Tibial nerve (tissue), 4 donors: Measurements from ENCODE around the gene REELD1.

Experiments used
- EP300 ChIP-seq, 2 donors: sonication (generic); formaldehyde crosslinking; IDR thresholded peaks; one replicate each; pipeline ENCODE4 v1.6.1; 2017; ENCODE audit warnings: antibody characterized with exemption in 2 of 2, mild to moderate bottlenecking in 1 of 2
- TF ChIP-seq, protein P1 (sequence below), 5 experiments: fragments of 200-600 bp in 3 of 5; fragments of 450-650 bp in 2 of 5; sonication (generic) in 3 of 5; IDR thresholded peaks; one replicate each; pipeline ENCODE4 v1.5.1; 2016 to 2019; ENCODE audit warnings: antibody characterized with exemption in 5 of 5, mild to moderate bottlenecking in 3 of 5, moderate library complexity in 2 of 5

GRCh38 chr4:146238107-146238506, 23.8 kb downstream of the REELD1 start:
- peak in 1 of 2 donors; percentile 11 for TF ChIP-seq EP300 (IDR thresholded peaks at IDR 0.05)
- TF ChIP-seq, protein P1, sequence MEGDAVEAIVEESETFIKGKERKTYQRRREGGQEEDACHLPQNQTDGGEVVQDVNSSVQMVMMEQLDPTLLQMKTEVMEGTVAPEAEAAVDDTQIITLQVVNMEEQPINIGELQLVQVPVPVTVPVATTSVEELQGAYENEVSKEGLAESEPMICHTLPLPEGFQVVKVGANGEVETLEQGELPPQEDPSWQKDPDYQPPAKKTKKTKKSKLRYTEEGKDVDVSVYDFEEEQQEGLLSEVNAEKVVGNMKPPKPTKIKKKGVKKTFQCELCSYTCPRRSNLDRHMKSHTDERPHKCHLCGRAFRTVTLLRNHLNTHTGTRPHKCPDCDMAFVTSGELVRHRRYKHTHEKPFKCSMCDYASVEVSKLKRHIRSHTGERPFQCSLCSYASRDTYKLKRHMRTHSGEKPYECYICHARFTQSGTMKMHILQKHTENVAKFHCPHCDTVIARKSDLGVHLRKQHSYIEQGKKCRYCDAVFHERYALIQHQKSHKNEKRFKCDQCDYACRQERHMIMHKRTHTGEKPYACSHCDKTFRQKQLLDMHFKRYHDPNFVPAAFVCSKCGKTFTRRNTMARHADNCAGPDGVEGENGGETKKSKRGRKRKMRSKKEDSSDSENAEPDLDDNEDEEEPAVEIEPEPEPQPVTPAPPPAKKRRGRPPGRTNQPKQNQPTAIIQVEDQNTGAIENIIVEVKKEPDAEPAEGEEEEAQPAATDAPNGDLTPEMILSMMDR (IDR thresholded peaks at IDR 0.05), result no peak
